CD14-positive monocyte (primary cell): ENCODE data around the gene FARP1. TPM values are rescaled to one million over a fixed set of nuclear protein-coding genes. Genes with fewer than 3 reads are reported as not detected.
A peak's percentile ranks its signal among the peaks of the same experiment; 100 is the strongest.

Experiments
- DNase-seq, 3 donors: peaks; one replicate each; pipeline ENCODE4 v3.0.0-alpha.2; 2011 to 2022
- H2AFZ ChIP-seq: 2 replicates; pipeline ENCODE4 v1.6.0; 2012; ENCODE audit warnings: mild to moderate bottlenecking, low read depth, low read length, inconsistent platforms; ENCODE audit not compliant: insufficient read depth, poor library complexity, severe bottlenecking
- H3K27ac ChIP-seq, 2 donors: 1 replicate in 1 of 2; 2 replicates in 1 of 2; pipeline ENCODE4 v1.5.1; 2012 to 2013; ENCODE audit warnings: low read length in 2 of 2, control low read depth in 1 of 2, inconsistent platforms in 1 of 2, low read depth in 1 of 2, mild to moderate bottlenecking in 1 of 2
- H3K27me3 ChIP-seq, 2 donors: one replicate each; pipeline versions ENCODE4 v1.6.0 to v1.6.1; 2011 to 2013; ENCODE audit warnings: low read length in 2 of 2; ENCODE audit not compliant: control insufficient read depth in 2 of 2, insufficient read depth in 2 of 2
- H3K36me3 ChIP-seq, 2 donors: replicated peaks in 1 of 2; 1 replicate in 1 of 2; 2 replicates in 1 of 2; pipeline versions ENCODE4 v1.5.1 to v1.6.1; 2012 to 2013; ENCODE audit warnings: low read length in 2 of 2, control low read depth in 1 of 2, inconsistent platforms in 1 of 2, mild to moderate bottlenecking in 1 of 2; ENCODE audit not compliant: insufficient read depth in 2 of 2, control insufficient read depth in 1 of 2
- H3K4me1 ChIP-seq, 2 donors: 1 replicate in 1 of 2; 2 replicates in 1 of 2; pipeline versions ENCODE4 v1.5.1 to v1.6.1; 2012 to 2013; ENCODE audit warnings: low read length in 2 of 2, control low read depth in 1 of 2, inconsistent platforms in 1 of 2, mild to moderate bottlenecking in 1 of 2, moderate library complexity in 1 of 2; ENCODE audit not compliant: insufficient read depth in 2 of 2, control insufficient read depth in 1 of 2
- H3K4me2 ChIP-seq: replicated peaks from 2 replicates; pipeline ENCODE3; 2012; ENCODE audit warnings: low read length, moderate library complexity, mild to moderate bottlenecking; ENCODE audit not compliant: poor library complexity, severe bottlenecking; ENCODE audit errors: extremely low read depth
- H3K4me3 ChIP-seq, 3 experiments: fragments of 200-600 bp in 1 of 3; sonication (generic) in 1 of 3; replicated peaks in 1 of 3; 1 replicate in 2 of 3; 2 replicates in 1 of 3; pipeline ENCODE4 v1.5.1; 2011 to 2013; ENCODE audit warnings: low read length in 3 of 3, mild to moderate bottlenecking in 3 of 3, control low read depth in 2 of 3, low read depth in 2 of 3, inconsistent platforms in 1 of 3, moderate library complexity in 1 of 3
- H3K79me2 ChIP-seq: 2 replicates; pipeline ENCODE4 v1.6.0; 2012; ENCODE audit warnings: mild to moderate bottlenecking, control low read depth, inconsistent platforms, low read length, moderate library complexity; ENCODE audit not compliant: insufficient read depth
- H3K9ac ChIP-seq: 2 replicates; pipeline ENCODE4 v1.6.0; 2017; ENCODE audit warnings: low read length, mild to moderate bottlenecking; ENCODE audit not compliant: insufficient read depth, poor library complexity, severe bottlenecking
- H3K9me3 ChIP-seq, 2 donors: replicated peaks in 1 of 2; 1 replicate in 1 of 2; 2 replicates in 1 of 2; pipeline versions ENCODE4 v1.5.1 to v1.6.1; 2012 to 2013; ENCODE audit warnings: low read length in 2 of 2, control low read depth in 1 of 2; ENCODE audit not compliant: control insufficient read depth in 1 of 2, insufficient read depth in 1 of 2
- H4K20me1 ChIP-seq: 2 replicates; pipeline ENCODE4 v1.6.0; 2012; ENCODE audit warnings: mild to moderate bottlenecking, low read length, control low read depth, moderate library complexity; ENCODE audit not compliant: insufficient read depth
- H3K27ac Mint-ChIP-seq, 7 donors: one replicate each; pipeline ENCODE4 v1.8.0; 2020; ENCODE audit warnings: mild to moderate bottlenecking in 7 of 7, mixed read lengths in 7 of 7, moderate library complexity in 6 of 7, inconsistent platforms in 2 of 7
- H3K27me3 Mint-ChIP-seq, 3 donors: one replicate each; pipeline ENCODE4 v1.8.0; 2021 to 2022; ENCODE audit warnings: low read depth in 3 of 3, mild to moderate bottlenecking in 3 of 3, mixed read lengths in 3 of 3, moderate library complexity in 3 of 3, inconsistent platforms in 1 of 3
- H3K36me3 Mint-ChIP-seq, 2 donors: one replicate each; pipeline ENCODE4 v1.8.0; 2020; ENCODE audit warnings: mixed read lengths in 2 of 2, inconsistent platforms in 1 of 2, mild to moderate bottlenecking in 1 of 2
- H3K4me1 Mint-ChIP-seq: one replicate; pipeline ENCODE4 v1.8.0; 2020; ENCODE audit warnings: mild to moderate bottlenecking, mixed read lengths
- H3K4me3 Mint-ChIP-seq, 2 donors: one replicate each; pipeline ENCODE4 v1.8.0; 2020; ENCODE audit warnings: mild to moderate bottlenecking in 2 of 2, mixed read lengths in 2 of 2, moderate library complexity in 1 of 2
- H3K9me3 Mint-ChIP-seq, 7 donors: one replicate each; pipeline ENCODE4 v1.8.0; 2020 to 2022; ENCODE audit warnings: mixed read lengths in 7 of 7, mild to moderate bottlenecking in 6 of 7, moderate library complexity in 6 of 7, inconsistent platforms in 2 of 7
- CTCF ChIP-seq: fragments of 200-600 bp; IDR thresholded peaks from one replicate; pipeline ENCODE4 v1.8.0; 2022; ENCODE audit warnings: antibody characterized with exemption, mild to moderate bottlenecking
- WGBS: methylation state at CpG from one replicate; pipeline ENCODE4 v1.1.5; 2013; ENCODE audit warnings: missing lambda C conversion rate; ENCODE audit not compliant: insufficient coverage; 5-methylcytosine and 5-hydroxymethylcytosine counted together
- intact Hi-C, 2 donors: fragments of 100-400 bp; cut with micrococcal nuclease; formaldehyde crosslinking; loops; one replicate each; pipeline versions ENCODE4 v1.15.0 to v1.15.1; 2023
- polyA plus RNA-seq, 3 donors: library from polyadenylated mRNA; depleted of rRNA in 1 of 3; unstranded in 2 of 3; stranded (reverse) in 1 of 3; fragments of 300-500 nt in 2 of 3; fragments of >200 nt in 1 of 3; fragmentation: Illumina TruSeq in 2 of 3; gene quantifications; 1 replicate in 2 of 3; 2 replicates in 1 of 3; pipeline ENCODE4 v1.2.3, GENCODE V29; 2012 to 2021

FARP1 gene
- polyA plus RNA-seq, 3 donors = 0.01 to 0.16 (median 0.12) TPM

GRCh38 chr13:98483601-98484288 is 340.9 kb downstream of the FARP1 start:
- H3K4me3 Mint-ChIP-seq = no peak overlapping the region
- H4K20me1 ChIP-seq = peaks cover 97% of the 10 kb centered on the region
- no peaks in the 10 kb centered on the region for H3K9me3 Mint-ChIP-seq
- peak overlapping the region in 1 of 2 donors; percentile 75 for H3K27ac ChIP-seq
- H3K9me3 ChIP-seq = no peaks in the 10 kb centered on the region
- peaks cover 73% of the 10 kb centered on the region for H3K79me2 ChIP-seq
- peak overlapping the region; percentile 39 for H3K9ac ChIP-seq
- no peak for TF ChIP-seq CTCF
- peaks cover 37 to 38% of the 10 kb centered on the region in 2 donors for H3K36me3 Mint-ChIP-seq
- over 99% methylated on average over 11 of the region's 14 CpGs for WGBS
- peaks cover 8 to 14% of the 10 kb centered on the region in 2 donors for H3K36me3 ChIP-seq
- peaks cover 0 to 11% (median 0%) of the 10 kb centered on the region in 3 donors for H3K27me3 Mint-ChIP-seq
- peak overlapping the region; percentile 72 to 97 (median 93) for H3K27ac Mint-ChIP-seq
- DNase-seq = no peak
- peaks cover 18 to 26% of the 10 kb centered on the region in 2 donors for H3K4me1 ChIP-seq
- no peak overlapping the region for H2AFZ ChIP-seq
- peaks cover 41% of the 10 kb centered on the region for H3K4me1 Mint-ChIP-seq
- H3K4me2 ChIP-seq = no peak overlapping the region
- no peak overlapping the region for H3K4me3 ChIP-seq
- H3K27me3 ChIP-seq = no peaks in the 10 kb centered on the region
- intact Hi-C loops = no loop called here

- Mint-ChIP-seq H3K27me3 (peaks cover 0 to 8% (median 0%) of the 10 kb centered on the region in 3 donors), H3K4me1 (peaks cover 40% of the 10 kb centered on the region), H3K9me3 (no peaks in the 10 kb centered on the region), H3K36me3 (peaks cover 34 to 42% of the 10 kb centered on the region in 2 donors), H3K27ac (peak overlapping the region; percentile 76 to 97 (median 93)), H3K4me3 (peak overlapping the region in 1 of 2 donors; percentile 76)
- Histone ChIP-seq H2AFZ (no peak overlapping the region), H3K4me2 (peak overlapping the region; percentile 2), H3K27ac (peak overlapping the region; percentile 1 to 83), H3K27me3 (no peaks in the 10 kb centered on the region), H3K4me1 (peaks cover 18 to 26% of the 10 kb centered on the region in 2 donors), H3K4me3 (no peak overlapping the region), H3K9ac (peak overlapping the region; percentile 39), H3K36me3 (peaks cover 8 to 14% of the 10 kb centered on the region in 2 donors), H3K79me2 (peaks cover 76% of the 10 kb centered on the region), H4K20me1 (peaks cover 97% of the 10 kb centered on the region), H3K9me3 (no peaks in the 10 kb centered on the region)
- no peak for TF ChIP-seq CTCF
- intact Hi-C loops = no loop called here
- 67% methylated on average over 7 of the region's 21 CpGs for whole genome bisulfite sequencing
- DNase-seq = peak; percentile 97 to 100 (median 99)
Measured at GRCh38 chr13:98484289-98485219, 341.7 kb downstream of the FARP1 start.
